ENCODE results near the gene PNMA6F.
"Not testable (repeated sequence)": the region's sequence is repeated elsewhere in the genome, so short reads cannot be mapped to it uniquely, and the experiment has no call there.

- not testable (repeated sequence) for TF ChIP-seq CTCF (conservative IDR thresholded peaks at IDR 0.05; ENCODE audit: low read depth in 2 of 2); CREB1 (CRISPR knock-in tag; IDR thresholded peaks at IDR 0.05; ENCODE audit: low read depth); REST (IDR thresholded peaks at IDR 0.05; ENCODE audit: unreplicated experiment); POLR2AphosphoS5 (IDR thresholded peaks at IDR 0.05; ENCODE audit: low read depth); EZH2phosphoT487 (IDR thresholded peaks at IDR 0.05; ENCODE audit: unreplicated experiment); STAT1 (IDR thresholded peaks at IDR 0.05; ENCODE audit: unreplicated experiment); ZNF331 (CRISPR knock-in tag; IDR thresholded peaks at IDR 0.05; ENCODE audit: low read depth); ETS1 (IDR thresholded peaks at IDR 0.05); EZH2 (IDR thresholded peaks at IDR 0.05; ENCODE audit: low read depth, unreplicated experiment); NANOG (IDR thresholded peaks at IDR 0.05; ENCODE audit: borderline replicate concordance); JUNB (IDR thresholded peaks at IDR 0.05; ENCODE audit: unreplicated experiment); ZNF114 (CRISPR knock-in tag; IDR thresholded peaks at IDR 0.05); ZNF462 (CRISPR knock-in tag; IDR thresholded peaks at IDR 0.05)
These were observed 1.5 kb downstream of the PNMA6F start for GRCh38 chrX:153320047-153320443.

Measured in GM23338 (cell line).